SK-N-SH (cell line): Measurements from ENCODE around the gene TRIM40. TPM values are rescaled to one million over a fixed set of nuclear protein-coding genes. Genes with fewer than 3 reads are reported as not detected.

Source experiments
- CTCF ChIA-PET: fragments of 300-600, 350-600 bp; formaldehyde crosslinking; extraction: SDS; loops from one replicate; lab custom pipeline; 2021; lab: Yijun Ruan, JAX
- POLR2A ChIA-PET: fragments of 350-600 bp; sonication (Branson Sonifier 250); formaldehyde crosslinking; extraction: SDS; loops from one replicate; lab custom pipeline; 2020; ENCODE audit warnings: antibody characterized with exemption, inconsistent platforms; lab: Yijun Ruan, JAX
- DNase-seq: peaks from one replicate; pipeline ENCODE4 v3.0.0; 2012
- H2AFZ ChIP-seq: fragments of 200-600 bp; sonication (generic); 2 replicates; pipeline ENCODE4 v1.8.1; 2016; ENCODE audit warnings: antibody characterized with exemption, mild to moderate bottlenecking, low read depth
- H3F3A ChIP-seq: fragments of 200-600 bp; sonication (generic); replicated peaks from 2 replicates; pipeline ENCODE3; 2016; ENCODE audit warnings: antibody characterized with exemption, mild to moderate bottlenecking; ENCODE audit not compliant: insufficient read depth
- H3K27ac ChIP-seq, 2 experiments: fragments of 200-500 bp in 1 of 2; fragments of 200-600 bp in 1 of 2; sonication (Bioruptor generic) in 1 of 2; sonication (generic), shearing (Covaris generic) in 1 of 2; 2 replicates each; pipeline versions ENCODE4 v1.5.1 to v1.6.1; 2014 to 2016; ENCODE audit warnings: low read depth in 2 of 2, inconsistent platforms in 1 of 2, low read length in 1 of 2, mild to moderate bottlenecking in 1 of 2, mixed read lengths in 1 of 2
- H3K27me3 ChIP-seq: fragments of 200-600 bp; sonication (generic), shearing (Covaris generic); 2 replicates; pipeline ENCODE4 v1.6.1; 2016; ENCODE audit warnings: mixed run types; ENCODE audit not compliant: insufficient read depth
- H3K36me3 ChIP-seq, 2 experiments: fragments of 200-500 bp in 1 of 2; fragments of 200-600 bp in 1 of 2; sonication (Bioruptor generic) in 1 of 2; sonication (generic) in 1 of 2; replicated peaks in 1 of 2; 2 replicates each; pipeline versions ENCODE3 to v1.5.1; 2014 to 2016; ENCODE audit warnings: low read length in 1 of 2, mild to moderate bottlenecking in 1 of 2; ENCODE audit not compliant: insufficient read depth in 2 of 2, control insufficient read depth in 1 of 2
- H3K4me1 ChIP-seq, 2 experiments: fragments of 200-500 bp in 1 of 2; fragments of 200-600 bp in 1 of 2; sonication (Bioruptor generic) in 1 of 2; sonication (generic), shearing (Covaris generic) in 1 of 2; 2 replicates each; pipeline versions ENCODE4 v1.5.1 to v1.6.1; 2014 to 2016; ENCODE audit warnings: low read depth in 1 of 2, low read length in 1 of 2, mixed run types in 1 of 2; ENCODE audit not compliant: insufficient read depth in 2 of 2, control insufficient read depth in 1 of 2
- H3K4me2 ChIP-seq: fragments of 200-600 bp; sonication (generic), shearing (Covaris generic); 2 replicates; pipeline ENCODE4 v1.6.1; 2017; ENCODE audit warnings: mixed run types
- H3K4me3 ChIP-seq, 2 experiments: fragments of 200-500 bp in 1 of 2; fragments of 200-600 bp in 1 of 2; sonication (Bioruptor generic) in 1 of 2; sonication (generic), shearing (Covaris generic) in 1 of 2; 2 replicates each; pipeline versions ENCODE4 v1.5.1 to v1.8.1; 2014 to 2016; ENCODE audit warnings: low read depth in 2 of 2, inconsistent platforms in 1 of 2, low read length in 1 of 2, mild to moderate bottlenecking in 1 of 2, mixed read lengths in 1 of 2, moderate library complexity in 1 of 2
- H3K79me2 ChIP-seq: fragments of 200-600 bp; sonication (generic); 2 replicates; pipeline ENCODE4 v1.8.1; 2017; ENCODE audit warnings: mild to moderate bottlenecking; ENCODE audit not compliant: insufficient read depth
- H3K9ac ChIP-seq: fragments of 200-600 bp; sonication (generic); 2 replicates; pipeline ENCODE4 v1.6.1; 2017; ENCODE audit warnings: mixed run types
- H3K9me2 ChIP-seq: fragments of 200-600 bp; sonication (generic); 2 replicates; pipeline ENCODE4 v1.6.1; 2017; ENCODE audit warnings: mixed run types
- H3K9me3 ChIP-seq: fragments of 200-600 bp; sonication (generic); 2 replicates; pipeline ENCODE4 v1.6.1; 2017; ENCODE audit warnings: mixed run types, mild to moderate bottlenecking, moderate library complexity
- H4K20me1 ChIP-seq: fragments of 200-600 bp; sonication (generic); 2 replicates; pipeline ENCODE4 v1.6.1; 2017; ENCODE audit warnings: mild to moderate bottlenecking, mixed run types; ENCODE audit not compliant: insufficient read depth
- FOXM1 ChIP-seq: IDR thresholded peaks from 2 replicates; pipeline ENCODE4 v1.4.0; 2012; ENCODE audit warnings: low read depth, mild to moderate bottlenecking
- JUND ChIP-seq: IDR thresholded peaks from 2 replicates; pipeline ENCODE4 v1.4.0; 2012
- RFX5 ChIP-seq: IDR thresholded peaks from 2 replicates; pipeline ENCODE4 v1.6.1; 2012; ENCODE audit warnings: mild to moderate bottlenecking, improper control_type of control experiment, low read length
- RXRA ChIP-seq: IDR thresholded peaks from 2 replicates; pipeline ENCODE4 v1.4.0; 2012; ENCODE audit warnings: low read depth, mild to moderate bottlenecking, borderline replicate concordance
- SIN3A ChIP-seq: IDR thresholded peaks from 2 replicates; pipeline ENCODE4 v1.6.1; 2012; ENCODE audit warnings: low read depth, mild to moderate bottlenecking, low read length, moderate library complexity, borderline replicate concordance
- SMC3 ChIP-seq: IDR thresholded peaks from 2 replicates; pipeline ENCODE4 v1.6.1; 2012; ENCODE audit warnings: low read depth, low read length, improper control_type of control experiment
- TAF1 ChIP-seq: IDR thresholded peaks from 2 replicates; pipeline ENCODE4 v1.6.1; 2012; ENCODE audit warnings: low read depth, mild to moderate bottlenecking, low read length, moderate library complexity, borderline replicate concordance
- TCF12 ChIP-seq: IDR thresholded peaks from 2 replicates; pipeline ENCODE4 v1.4.0; 2012
- WGBS: methylation state at CpG from one replicate; pipeline ENCODE4 v1.1.6; 2017; ENCODE audit warnings: low lambda C conversion rate; 5-methylcytosine and 5-hydroxymethylcytosine counted together
- polyA plus RNA-seq, 3 experiments: library from polyadenylated mRNA; depleted of rRNA; stranded (reverse); fragments of >200 nt; gene quantifications; 2 replicates each; pipeline ENCODE4 v1.2.3, GENCODE V29; 2012
- TF ChIP-seq, protein P1 (sequence below): fragments of 200-600 bp; sonication (generic); IDR thresholded peaks from 2 replicates; pipeline ENCODE4 v1.6.1; 2017; ENCODE audit warnings: antibody characterized with exemption, mild to moderate bottlenecking, moderate library complexity
- TF ChIP-seq, protein P2 (sequence below): IDR thresholded peaks from 2 replicates; pipeline ENCODE4 v1.6.1; 2012; ENCODE audit warnings: mild to moderate bottlenecking, low read depth, low read length, moderate library complexity
- TF ChIP-seq, protein P3 (sequence below): IDR thresholded peaks from 2 replicates; pipeline ENCODE4 v1.4.0; 2012; ENCODE audit warnings: low read depth, borderline replicate concordance
- TF ChIP-seq, protein P4 (sequence below): fragments of 150-350 bp; IDR thresholded peaks from 2 replicates; pipeline ENCODE4 v1.6.1; 2017; ENCODE audit warnings: antibody characterized with exemption, low read length, low read depth, borderline replicate concordance
- TF ChIP-seq, protein P5 (sequence below): IDR thresholded peaks from 2 replicates; pipeline ENCODE4 v1.4.0; 2012; ENCODE audit warnings: low read depth, borderline replicate concordance

The TRIM40 gene
- polyA plus RNA-seq, 1 of the 3 experiments (the other 2 are of a cell fraction) = not detected

GRCh38 chr6:30135147-30135546, 793 bp upstream of the TRIM40 start:
- no peak for DNase-seq
- Histone ChIP-seq H3K9me2 (no peaks in the 10 kb centered on the region), H4K20me1 (no peaks in the 10 kb centered on the region), H3K4me1 (no peaks in the 10 kb centered on the region), H3K27me3 (peaks cover 57% of the 10 kb centered on the region), H3K4me3 (no peak overlapping the region), H3F3A (no peaks in the 10 kb centered on the region), H3K79me2 (no peaks in the 10 kb centered on the region), H3K9me3 (no peaks in the 10 kb centered on the region), H2AFZ (no peak overlapping the region), H3K27ac (no peak overlapping the region), H3K4me2 (no peak overlapping the region), H3K9ac (no peak overlapping the region), H3K36me3 (no peaks in the 10 kb centered on the region)
- POLR2A ChIA-PET = no interaction called here
- TF ChIP-seq FOXM1 (no peak), SMC3 (no peak), SIN3A (no peak), RXRA (no peak), RFX5 (no peak), JUND (no peak), TAF1 (no peak), TCF12 (no peak)
- TF ChIP-seq, protein P1, sequence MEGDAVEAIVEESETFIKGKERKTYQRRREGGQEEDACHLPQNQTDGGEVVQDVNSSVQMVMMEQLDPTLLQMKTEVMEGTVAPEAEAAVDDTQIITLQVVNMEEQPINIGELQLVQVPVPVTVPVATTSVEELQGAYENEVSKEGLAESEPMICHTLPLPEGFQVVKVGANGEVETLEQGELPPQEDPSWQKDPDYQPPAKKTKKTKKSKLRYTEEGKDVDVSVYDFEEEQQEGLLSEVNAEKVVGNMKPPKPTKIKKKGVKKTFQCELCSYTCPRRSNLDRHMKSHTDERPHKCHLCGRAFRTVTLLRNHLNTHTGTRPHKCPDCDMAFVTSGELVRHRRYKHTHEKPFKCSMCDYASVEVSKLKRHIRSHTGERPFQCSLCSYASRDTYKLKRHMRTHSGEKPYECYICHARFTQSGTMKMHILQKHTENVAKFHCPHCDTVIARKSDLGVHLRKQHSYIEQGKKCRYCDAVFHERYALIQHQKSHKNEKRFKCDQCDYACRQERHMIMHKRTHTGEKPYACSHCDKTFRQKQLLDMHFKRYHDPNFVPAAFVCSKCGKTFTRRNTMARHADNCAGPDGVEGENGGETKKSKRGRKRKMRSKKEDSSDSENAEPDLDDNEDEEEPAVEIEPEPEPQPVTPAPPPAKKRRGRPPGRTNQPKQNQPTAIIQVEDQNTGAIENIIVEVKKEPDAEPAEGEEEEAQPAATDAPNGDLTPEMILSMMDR = no peak
- TF ChIP-seq, protein P2, sequence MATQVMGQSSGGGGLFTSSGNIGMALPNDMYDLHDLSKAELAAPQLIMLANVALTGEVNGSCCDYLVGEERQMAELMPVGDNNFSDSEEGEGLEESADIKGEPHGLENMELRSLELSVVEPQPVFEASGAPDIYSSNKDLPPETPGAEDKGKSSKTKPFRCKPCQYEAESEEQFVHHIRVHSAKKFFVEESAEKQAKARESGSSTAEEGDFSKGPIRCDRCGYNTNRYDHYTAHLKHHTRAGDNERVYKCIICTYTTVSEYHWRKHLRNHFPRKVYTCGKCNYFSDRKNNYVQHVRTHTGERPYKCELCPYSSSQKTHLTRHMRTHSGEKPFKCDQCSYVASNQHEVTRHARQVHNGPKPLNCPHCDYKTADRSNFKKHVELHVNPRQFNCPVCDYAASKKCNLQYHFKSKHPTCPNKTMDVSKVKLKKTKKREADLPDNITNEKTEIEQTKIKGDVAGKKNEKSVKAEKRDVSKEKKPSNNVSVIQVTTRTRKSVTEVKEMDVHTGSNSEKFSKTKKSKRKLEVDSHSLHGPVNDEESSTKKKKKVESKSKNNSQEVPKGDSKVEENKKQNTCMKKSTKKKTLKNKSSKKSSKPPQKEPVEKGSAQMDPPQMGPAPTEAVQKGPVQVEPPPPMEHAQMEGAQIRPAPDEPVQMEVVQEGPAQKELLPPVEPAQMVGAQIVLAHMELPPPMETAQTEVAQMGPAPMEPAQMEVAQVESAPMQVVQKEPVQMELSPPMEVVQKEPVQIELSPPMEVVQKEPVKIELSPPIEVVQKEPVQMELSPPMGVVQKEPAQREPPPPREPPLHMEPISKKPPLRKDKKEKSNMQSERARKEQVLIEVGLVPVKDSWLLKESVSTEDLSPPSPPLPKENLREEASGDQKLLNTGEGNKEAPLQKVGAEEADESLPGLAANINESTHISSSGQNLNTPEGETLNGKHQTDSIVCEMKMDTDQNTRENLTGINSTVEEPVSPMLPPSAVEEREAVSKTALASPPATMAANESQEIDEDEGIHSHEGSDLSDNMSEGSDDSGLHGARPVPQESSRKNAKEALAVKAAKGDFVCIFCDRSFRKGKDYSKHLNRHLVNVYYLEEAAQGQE = no peak
- TF ChIP-seq, protein P3, sequence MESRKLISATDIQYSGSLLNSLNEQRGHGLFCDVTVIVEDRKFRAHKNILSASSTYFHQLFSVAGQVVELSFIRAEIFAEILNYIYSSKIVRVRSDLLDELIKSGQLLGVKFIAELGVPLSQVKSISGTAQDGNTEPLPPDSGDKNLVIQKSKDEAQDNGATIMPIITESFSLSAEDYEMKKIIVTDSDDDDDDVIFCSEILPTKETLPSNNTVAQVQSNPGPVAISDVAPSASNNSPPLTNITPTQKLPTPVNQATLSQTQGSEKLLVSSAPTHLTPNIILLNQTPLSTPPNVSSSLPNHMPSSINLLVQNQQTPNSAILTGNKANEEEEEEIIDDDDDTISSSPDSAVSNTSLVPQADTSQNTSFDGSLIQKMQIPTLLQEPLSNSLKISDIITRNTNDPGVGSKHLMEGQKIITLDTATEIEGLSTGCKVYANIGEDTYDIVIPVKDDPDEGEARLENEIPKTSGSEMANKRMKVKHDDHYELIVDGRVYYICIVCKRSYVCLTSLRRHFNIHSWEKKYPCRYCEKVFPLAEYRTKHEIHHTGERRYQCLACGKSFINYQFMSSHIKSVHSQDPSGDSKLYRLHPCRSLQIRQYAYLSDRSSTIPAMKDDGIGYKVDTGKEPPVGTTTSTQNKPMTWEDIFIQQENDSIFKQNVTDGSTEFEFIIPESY = no peak
- TF ChIP-seq, protein P4, sequence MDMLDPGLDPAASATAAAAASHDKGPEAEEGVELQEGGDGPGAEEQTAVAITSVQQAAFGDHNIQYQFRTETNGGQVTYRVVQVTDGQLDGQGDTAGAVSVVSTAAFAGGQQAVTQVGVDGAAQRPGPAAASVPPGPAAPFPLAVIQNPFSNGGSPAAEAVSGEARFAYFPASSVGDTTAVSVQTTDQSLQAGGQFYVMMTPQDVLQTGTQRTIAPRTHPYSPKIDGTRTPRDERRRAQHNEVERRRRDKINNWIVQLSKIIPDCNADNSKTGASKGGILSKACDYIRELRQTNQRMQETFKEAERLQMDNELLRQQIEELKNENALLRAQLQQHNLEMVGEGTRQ = no peak
- TF ChIP-seq, protein P5, sequence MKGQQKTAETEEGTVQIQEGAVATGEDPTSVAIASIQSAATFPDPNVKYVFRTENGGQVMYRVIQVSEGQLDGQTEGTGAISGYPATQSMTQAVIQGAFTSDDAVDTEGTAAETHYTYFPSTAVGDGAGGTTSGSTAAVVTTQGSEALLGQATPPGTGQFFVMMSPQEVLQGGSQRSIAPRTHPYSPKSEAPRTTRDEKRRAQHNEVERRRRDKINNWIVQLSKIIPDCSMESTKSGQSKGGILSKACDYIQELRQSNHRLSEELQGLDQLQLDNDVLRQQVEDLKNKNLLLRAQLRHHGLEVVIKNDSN = no peak
- WGBS = 6% methylated on average over 2 of the region's 2 CpGs
- CTCF ChIA-PET = interaction anchor here (1.0 to 1.8 kb wide), 3 partner anchors 10 to 31 kb away, joined by 3 to 8 read pairs (median 4); no protein-coding TSS in a partner anchor
